Measurements from ENCODE around the gene ZFYVE19.
A peak's percentile ranks its signal among the peaks of the same experiment; 100 is the strongest.

The ZFYVE19 gene

GRCh38 chr15:40789999-40790398, 16.9 kb upstream of the ZFYVE19 start:
- no peaks in the 10 kb centered on the region for H3K36me3 ChIP-seq (ENCODE audit: insufficient read depth, low read length)
- H3K9ac ChIP-seq (ENCODE audit: low read depth, low read length), result no peak overlapping the region
- no peaks in the 10 kb centered on the region for H3K9me3 ChIP-seq (ENCODE audit: control insufficient read depth, insufficient read depth, low read length)
- peaks cover 8% of the 10 kb centered on the region for H3K4me1 ChIP-seq (ENCODE audit: insufficient read depth, low read length)

- H3K36me3 ChIP-seq (ENCODE audit: insufficient read depth, low read length), result no peaks in the 10 kb centered on the region
- no peak overlapping the region for H3K9ac ChIP-seq (ENCODE audit: low read depth, low read length)
- H3K4me1 ChIP-seq (ENCODE audit: insufficient read depth, low read length), result peaks cover 8% of the 10 kb centered on the region
- no peaks in the 10 kb centered on the region for H3K9me3 ChIP-seq (ENCODE audit: control insufficient read depth, insufficient read depth, low read length)
Observed at GRCh38 chr15:40790718-40791117, 16.2 kb upstream of the ZFYVE19 start.

GRCh38 chr15:40792394-40792793, 14.5 kb upstream of the ZFYVE19 start:
- Histone ChIP-seq H3K9me3 (ENCODE audit: control insufficient read depth, insufficient read depth, low read length) (no peaks in the 10 kb centered on the region), H3K4me1 (ENCODE audit: insufficient read depth, low read length) (peaks cover 10% of the 10 kb centered on the region), H3K36me3 (ENCODE audit: insufficient read depth, low read length) (no peaks in the 10 kb centered on the region), H3K9ac (ENCODE audit: low read depth, low read length) (no peak overlapping the region)

- Histone ChIP-seq H3K9ac (ENCODE audit: low read depth, low read length) (no peak overlapping the region), H3K9me3 (ENCODE audit: control insufficient read depth, insufficient read depth, low read length) (no peaks in the 10 kb centered on the region), H3K36me3 (ENCODE audit: insufficient read depth, low read length) (no peaks in the 10 kb centered on the region), H3K4me1 (ENCODE audit: insufficient read depth, low read length) (peaks cover 15% of the 10 kb centered on the region)
Observed at GRCh38 chr15:40793216-40793989, 13.5 kb upstream of the ZFYVE19 start.

- Histone ChIP-seq H3K4me1 (ENCODE audit: insufficient read depth, low read length) (peaks cover 27% of the 10 kb centered on the region), H3K9ac (ENCODE audit: low read depth, low read length) (no peak overlapping the region), H3K9me3 (ENCODE audit: control insufficient read depth, insufficient read depth, low read length) (no peaks in the 10 kb centered on the region), H3K36me3 (ENCODE audit: insufficient read depth, low read length) (no peaks in the 10 kb centered on the region)
Observed at GRCh38 chr15:40796041-40796440, 10.8 kb upstream of the ZFYVE19 start.

GRCh38 chr15:40796512-40796911, 10.4 kb upstream of the ZFYVE19 start:
- no peak overlapping the region for H3K9ac ChIP-seq (ENCODE audit: low read depth, low read length)

GRCh38 chr15:40799523-40799922, 7.4 kb upstream of the ZFYVE19 start:
- Histone ChIP-seq H3K9me3 (ENCODE audit: control insufficient read depth, insufficient read depth, low read length) (no peaks in the 10 kb centered on the region), H3K4me1 (ENCODE audit: insufficient read depth, low read length) (peaks cover 27% of the 10 kb centered on the region), H3K9ac (ENCODE audit: low read depth, low read length) (no peak overlapping the region), H3K36me3 (ENCODE audit: insufficient read depth, low read length) (no peaks in the 10 kb centered on the region)

More at GRCh38 chr15:40796512-40796911, 10.4 kb upstream of the ZFYVE19 start:
- Histone ChIP-seq H3K9me3 (ENCODE audit: control insufficient read depth, insufficient read depth, low read length) (no peaks in the 10 kb centered on the region), H3K36me3 (ENCODE audit: insufficient read depth, low read length) (no peaks in the 10 kb centered on the region), H3K4me1 (ENCODE audit: insufficient read depth, low read length) (peaks cover 27% of the 10 kb centered on the region)

- no peak overlapping the region for H3K9ac ChIP-seq (ENCODE audit: low read depth, low read length)
- H3K9me3 ChIP-seq (ENCODE audit: control insufficient read depth, insufficient read depth, low read length), result no peaks in the 10 kb centered on the region
- no peaks in the 10 kb centered on the region for H3K36me3 ChIP-seq (ENCODE audit: insufficient read depth, low read length)
- peaks cover 18% of the 10 kb centered on the region for H3K4me1 ChIP-seq (ENCODE audit: insufficient read depth, low read length)
Observed at GRCh38 chr15:40803076-40803475, 3.8 kb upstream of the ZFYVE19 start.

GRCh38 chr15:40803688-40804087, 3.2 kb upstream of the ZFYVE19 start:
- no peaks in the 10 kb centered on the region for H3K9me3 ChIP-seq (ENCODE audit: control insufficient read depth, insufficient read depth, low read length)
- H3K4me1 ChIP-seq (ENCODE audit: insufficient read depth, low read length), result peaks cover 12% of the 10 kb centered on the region
- no peak overlapping the region for H3K9ac ChIP-seq (ENCODE audit: low read depth, low read length)
- H3K36me3 ChIP-seq (ENCODE audit: insufficient read depth, low read length), result no peaks in the 10 kb centered on the region

GRCh38 chr15:40806672-40807027, 239 bp upstream of the ZFYVE19 start:
- peak overlapping the region; percentile 81 for H3K9ac ChIP-seq (ENCODE audit: low read depth, low read length)
- H3K9me3 ChIP-seq (ENCODE audit: control insufficient read depth, insufficient read depth, low read length), result no peaks in the 10 kb centered on the region
- no peaks in the 10 kb centered on the region for H3K36me3 ChIP-seq (ENCODE audit: insufficient read depth, low read length)
- peaks cover 4% of the 10 kb centered on the region; the same call in 1 of the 2 replicates for H3K4me1 ChIP-seq (ENCODE audit: insufficient read depth, low read length)

GRCh38 chr15:40807888-40808461, 1.1 kb downstream of the ZFYVE19 start:
- peak overlapping the region; percentile 81; the same call in 1 of the 2 replicates for H3K9ac ChIP-seq (ENCODE audit: low read depth, low read length)
- H3K9me3 ChIP-seq (ENCODE audit: control insufficient read depth, insufficient read depth, low read length), result no peaks in the 10 kb centered on the region
- peaks cover 4% of the 10 kb centered on the region; the same call in 1 of the 2 replicates for H3K4me1 ChIP-seq (ENCODE audit: insufficient read depth, low read length)
- H3K36me3 ChIP-seq (ENCODE audit: insufficient read depth, low read length), result no peaks in the 10 kb centered on the region

GRCh38 chr15:40808861-40809450, 2.1 kb downstream of the ZFYVE19 start:
- no peak overlapping the region for H3K9ac ChIP-seq (ENCODE audit: low read depth, low read length)
- no peaks in the 10 kb centered on the region for H3K36me3 ChIP-seq (ENCODE audit: insufficient read depth, low read length)

GRCh38 chr15:40812721-40813425, 6.0 kb downstream of the ZFYVE19 start:
- Histone ChIP-seq H3K36me3 (ENCODE audit: insufficient read depth, low read length) (no peaks in the 10 kb centered on the region), H3K4me1 (ENCODE audit: insufficient read depth, low read length) (no peaks in the 10 kb centered on the region), H3K9me3 (ENCODE audit: control insufficient read depth, insufficient read depth, low read length) (no peaks in the 10 kb centered on the region), H3K9ac (ENCODE audit: low read depth, low read length) (no peak overlapping the region)

More at GRCh38 chr15:40808861-40809450, 2.1 kb downstream of the ZFYVE19 start:
- H3K9me3 ChIP-seq (ENCODE audit: control insufficient read depth, insufficient read depth, low read length), result no peaks in the 10 kb centered on the region
- peaks cover 4% of the 10 kb centered on the region; the same call in 1 of the 2 replicates for H3K4me1 ChIP-seq (ENCODE audit: insufficient read depth, low read length)

- H3K36me3 ChIP-seq (ENCODE audit: insufficient read depth, low read length), result no peaks in the 10 kb centered on the region
- H3K9me3 ChIP-seq (ENCODE audit: control insufficient read depth, insufficient read depth, low read length), result no peaks in the 10 kb centered on the region
- H3K9ac ChIP-seq (ENCODE audit: low read depth, low read length), result no peak overlapping the region
- no peaks in the 10 kb centered on the region for H3K4me1 ChIP-seq (ENCODE audit: insufficient read depth, low read length)
Observed at GRCh38 chr15:40815042-40815698, 8.3 kb downstream of the ZFYVE19 start.
